ENCODE data around the gene TNFRSF19.
"Not testable (repeated sequence)": the region's sequence is repeated elsewhere in the genome, so short reads cannot be mapped to it uniquely, and the experiment has no call there.

The TNFRSF19 gene

GRCh38 chr13:23656637-23657371 is 86.6 kb downstream of the TNFRSF19 start:
- DNase-seq = no peak

- no peak for DNase-seq
These were observed 88.8 kb downstream of the TNFRSF19 start for GRCh38 chr13:23658929-23659541.

GRCh38 chr13:23660249-23660648 is 90.0 kb downstream of the TNFRSF19 start:
- DNase-seq = no peak

- no peak for DNase-seq
These were observed 96.4 kb downstream of the TNFRSF19 start for GRCh38 chr13:23666582-23666981.

GRCh38 chr13:23667750-23668149 is 97.5 kb downstream of the TNFRSF19 start:
- DNase-seq = no peak

- DNase-seq = no peak
These were observed 98.3 kb downstream of the TNFRSF19 start for GRCh38 chr13:23668562-23668961.

GRCh38 chr13:23670793-23671192 is 100.6 kb downstream of the TNFRSF19 start:
- no peak for DNase-seq

GRCh38 chr13:23671377-23671776 is 101.2 kb downstream of the TNFRSF19 start:
- no peak for DNase-seq

GRCh38 chr13:23671897-23672296 is 101.7 kb downstream of the TNFRSF19 start:
- DNase-seq = no peak

- DNase-seq = no peak
These were observed 102.4 kb downstream of the TNFRSF19 start for GRCh38 chr13:23672616-23673015.

- no peak for DNase-seq
These were observed 103.1 kb downstream of the TNFRSF19 start for GRCh38 chr13:23673354-23673753.

GRCh38 chr13:23673867-23674605 is 103.8 kb downstream of the TNFRSF19 start:
- DNase-seq = no peak

GRCh38 chr13:23674795-23675640 is 104.8 kb downstream of the TNFRSF19 start:
- DNase-seq = no peak

- DNase-seq = not testable (repeated sequence)
These were observed 107.6 kb downstream of the TNFRSF19 start for GRCh38 chr13:23677679-23678288.

- no peak for DNase-seq
These were observed 108.6 kb downstream of the TNFRSF19 start for GRCh38 chr13:23678795-23679194.

- no peak for DNase-seq
These were observed 109.0 kb downstream of the TNFRSF19 start for GRCh38 chr13:23679220-23679619.

- DNase-seq = no peak
These were observed 110.8 kb downstream of the TNFRSF19 start for GRCh38 chr13:23680845-23681669.

- DNase-seq = no peak
These were observed 112.9 kb downstream of the TNFRSF19 start for GRCh38 chr13:23683084-23683483.

- no peak for DNase-seq
These were observed 114.4 kb downstream of the TNFRSF19 start for GRCh38 chr13:23684647-23685046.

GRCh38 chr13:23685416-23685815 is 115.2 kb downstream of the TNFRSF19 start:
- no peak for DNase-seq

- DNase-seq = no peak
These were observed 116.7 kb downstream of the TNFRSF19 start for GRCh38 chr13:23686948-23687347.

- DNase-seq = no peak
These were observed 117.4 kb downstream of the TNFRSF19 start for GRCh38 chr13:23687614-23688013.
